HCT116 (cell line): ENCODE measurements around the gene GRM8. TPM values are rescaled to one million over a fixed set of nuclear protein-coding genes. Genes with fewer than 3 reads are reported as not detected.

Source experiments
- ATAC-seq: fragments of 200-7000 bp; cut with Tn5 transposase; 2 replicates; pipeline ENCODE4 v1.9.1; 2020; ENCODE audit warnings: mild to moderate bottlenecking, moderate library complexity
- BruUV-seq: library from RNA; stranded (reverse); fragments of 400-500 nt; replicated peaks from 2 replicates; lab custom pipeline; 2021; lab: Mats Ljungman, UMichigan
- CTCF ChIA-PET: fragments of 300-600 bp; sonication (Branson Sonifier 250); formaldehyde crosslinking; loops from one replicate; lab custom pipeline; 2021; ENCODE audit warnings: antibody characterized with exemption; lab: Charles Lee
- POLR2A ChIA-PET: fragments of 300-600, 350-600 bp; sonication (Branson Sonifier 250); formaldehyde crosslinking; loops from one replicate; lab custom pipeline; 2021; ENCODE audit warnings: antibody characterized with exemption; lab: Charles Lee
- RAD21 ChIA-PET, 2 experiments: fragments of 300-600 bp; sonication (Branson Sonifier 250); formaldehyde crosslinking; loops; one replicate each; lab custom pipeline; 2023; ENCODE audit warnings: low total read pairs in 2 of 2; ENCODE audit not compliant: uncharacterized antibody in 2 of 2, unreplicated experiment in 2 of 2, low non-redundant PET in 1 of 2; lab: Charles Lee
- DNase-seq: peaks from one replicate; pipeline ENCODE4 v3.0.0-alpha.2; 2010; ENCODE audit warnings: low read depth, low spot score
- H2AFZ ChIP-seq: fragments of 200-600 bp; shearing (Covaris generic), sonication (generic); 2 replicates; pipeline ENCODE4 v1.6.1; 2017; ENCODE audit warnings: low read depth, mixed run types, mixed read lengths, antibody characterized with exemption, low read length; ENCODE audit not compliant: poor library complexity, severe bottlenecking
- H3K27ac ChIP-seq: 2 replicates; pipeline ENCODE4 v1.5.1; 2012; ENCODE audit warnings: low read depth, low read length
- H3K27me3 ChIP-seq: fragments of 200-600 bp; sonication (generic); 2 replicates; pipeline ENCODE4 v1.6.1; 2016; ENCODE audit warnings: mixed run types, low read length, mixed read lengths; ENCODE audit not compliant: insufficient read depth
- H3K36me3 ChIP-seq, 2 experiments: fragments of 200-500 bp in 1 of 2; fragments of 200-600 bp in 1 of 2; sonication (Bioruptor generic) in 1 of 2; sonication (generic) in 1 of 2; 2 replicates each; pipeline versions ENCODE4 v1.5.1 to v1.6.1; 2014 to 2016; ENCODE audit warnings: low read length in 2 of 2, inconsistent platforms in 1 of 2, mixed read lengths in 1 of 2, mixed run types in 1 of 2; ENCODE audit not compliant: insufficient read depth in 2 of 2, control insufficient read depth in 1 of 2
- H3K4me1 ChIP-seq, 2 experiments: fragments of 200-600 bp in 1 of 2; sonication (generic) in 1 of 2; 2 replicates each; pipeline versions ENCODE4 v1.5.1 to v1.6.1; 2012 to 2017; ENCODE audit warnings: low read length in 2 of 2, inconsistent platforms in 1 of 2, mild to moderate bottlenecking in 1 of 2, mixed read lengths in 1 of 2, mixed run types in 1 of 2, moderate library complexity in 1 of 2; ENCODE audit not compliant: insufficient read depth in 2 of 2, control insufficient read depth in 1 of 2
- H3K4me2 ChIP-seq: fragments of 200-600 bp; sonication (generic); 2 replicates; pipeline ENCODE4 v1.6.1; 2017; ENCODE audit warnings: mixed run types, low read length, mixed read lengths
- H3K4me3 ChIP-seq, 2 experiments: fragments of 200-600 bp in 1 of 2; sonication (generic) in 1 of 2; replicated peaks in 1 of 2; 2 replicates each; pipeline ENCODE4 v1.5.1; 2011 to 2016; ENCODE audit warnings: low read length in 2 of 2, control low read depth in 1 of 2, low read depth in 1 of 2, mild to moderate bottlenecking in 1 of 2, mixed read lengths in 1 of 2, mixed run types in 1 of 2
- H3K79me2 ChIP-seq: fragments of 200-600 bp; sonication (generic); 2 replicates; pipeline ENCODE4 v1.6.1; 2017; ENCODE audit warnings: mild to moderate bottlenecking, mixed run types, low read length, moderate library complexity, mixed read lengths; ENCODE audit not compliant: insufficient read depth
- H3K9ac ChIP-seq: fragments of 200-600 bp; sonication (generic); 2 replicates; pipeline ENCODE4 v1.6.1; 2016; ENCODE audit warnings: low read length, mixed read lengths
- H3K9me2 ChIP-seq: fragments of 200-600 bp; sonication (generic), shearing (Covaris generic); 2 replicates; pipeline ENCODE4 v1.6.1; 2017; ENCODE audit warnings: mixed run types, mild to moderate bottlenecking, moderate library complexity; ENCODE audit not compliant: insufficient read depth
- H3K9me3 ChIP-seq, 2 experiments: fragments of 200-500 bp in 1 of 2; fragments of 200-600 bp in 1 of 2; sonication (Bioruptor generic) in 1 of 2; sonication (generic) in 1 of 2; 2 replicates each; pipeline ENCODE4 v1.6.1; 2014 to 2017; ENCODE audit warnings: low read length in 2 of 2, mixed read lengths in 2 of 2, inconsistent platforms in 1 of 2, low read depth in 1 of 2, mild to moderate bottlenecking in 1 of 2, mixed run types in 1 of 2, moderate library complexity in 1 of 2; ENCODE audit not compliant: control insufficient read depth in 1 of 2, insufficient read depth in 1 of 2
- H4K20me1 ChIP-seq: fragments of 200-600 bp; sonication (generic), shearing (Covaris generic); 2 replicates; pipeline ENCODE4 v1.6.1; 2017; ENCODE audit warnings: mixed run types, mild to moderate bottlenecking, moderate library complexity; ENCODE audit not compliant: insufficient read depth
- ATF3 ChIP-seq: IDR thresholded peaks from 2 replicates; pipeline ENCODE4 v1.6.1; 2012
- CBX3 ChIP-seq: IDR thresholded peaks from 2 replicates; pipeline ENCODE4 v1.6.1; 2012; ENCODE audit warnings: low read depth
- CEBPB ChIP-seq: IDR thresholded peaks from 2 replicates; pipeline ENCODE4 v1.6.1; 2012; ENCODE audit warnings: low read depth
- EGR1 ChIP-seq: IDR thresholded peaks from 2 replicates; pipeline ENCODE4 v1.6.1; 2012; ENCODE audit warnings: low read depth
- ELF1 ChIP-seq: IDR thresholded peaks from 2 replicates; pipeline ENCODE4 v1.6.1; 2012; ENCODE audit warnings: low read depth, borderline replicate concordance
- FOSL1 ChIP-seq: IDR thresholded peaks from 2 replicates; pipeline ENCODE4 v1.6.1; 2012; ENCODE audit warnings: low read depth
- SIN3A ChIP-seq: IDR thresholded peaks from 2 replicates; pipeline ENCODE4 v1.6.1; 2012; ENCODE audit warnings: low read depth
- SRF ChIP-seq: IDR thresholded peaks from 2 replicates; pipeline ENCODE4 v1.6.1; 2012; ENCODE audit warnings: low read depth
- TCF7L2 ChIP-seq: IDR thresholded peaks from 2 replicates; pipeline ENCODE4 v1.7.0; 2011; ENCODE audit warnings: borderline replicate concordance, inconsistent platforms; ENCODE audit not compliant: insufficient read depth, insufficient read length; ENCODE audit errors: extremely low read depth
- ZNF274 ChIP-seq: fragments of 200-500 bp; sonication (Bioruptor generic); IDR thresholded peaks from 2 replicates; pipeline ENCODE4 v1.6.1; 2014; ENCODE audit warnings: mild to moderate bottlenecking, low read depth, low read length, inconsistent platforms
- intact Hi-C: fragments of 100-400 bp; cut with micrococcal nuclease; formaldehyde crosslinking; loops from 2 replicates; pipeline ENCODE4 v1.10.0; 2022
- total RNA-seq: library from RNA; stranded (reverse); gene quantifications from one replicate; pipeline ENCODE4 v1.2.1, GENCODE V29; 2021; ENCODE audit not compliant: unreplicated experiment
- TF ChIP-seq, protein P1 (sequence below), 3 experiments: fragments of 200-600 bp in 1 of 3; sonication (generic) in 1 of 3; IDR thresholded peaks in 2 of 3; conservative IDR thresholded peaks in 1 of 3; 2 replicates each; pipeline ENCODE4 v1.5.1; 2012 to 2017; ENCODE audit warnings: low read depth in 2 of 3, low read length in 2 of 3, antibody characterized with exemption in 1 of 3, borderline replicate concordance in 1 of 3, control low read depth in 1 of 3, mild to moderate bottlenecking in 1 of 3, mixed read lengths in 1 of 3, mixed run types in 1 of 3, moderate library complexity in 1 of 3; ENCODE audit not compliant: insufficient read depth in 1 of 3
- TF ChIP-seq, protein P2 (sequence below): IDR thresholded peaks from 2 replicates; pipeline ENCODE4 v1.6.1; 2012; ENCODE audit warnings: low read depth
- TF ChIP-seq, protein P3 (sequence below): IDR thresholded peaks from 2 replicates; pipeline ENCODE4 v1.6.1; 2011; ENCODE audit warnings: mild to moderate bottlenecking, low read length, moderate library complexity; ENCODE audit not compliant: insufficient replicate concordance; ENCODE audit errors: extremely low read depth

The GRM8 gene
- total RNA-seq, 1 experiment from 2014 or later, result 0.05 TPM

DNA sequence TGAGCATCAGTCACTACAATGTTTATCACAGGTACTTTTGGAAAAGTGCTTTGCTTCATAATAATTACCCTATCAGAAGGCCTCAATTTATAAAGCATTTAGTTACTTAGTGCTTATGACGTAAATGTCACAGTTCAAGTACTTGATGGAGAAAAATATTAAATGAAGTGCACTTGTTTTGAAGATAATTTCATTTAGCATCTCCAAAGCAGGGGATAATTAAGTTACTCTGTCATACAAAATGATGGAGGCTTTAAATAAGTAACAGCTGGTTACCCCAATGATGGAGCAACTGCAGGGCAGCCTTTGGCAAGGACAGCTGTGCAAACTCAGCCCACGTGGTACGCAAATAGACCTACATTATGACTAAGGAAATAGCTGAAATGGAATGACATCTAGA is 768.8 kb downstream of the GRM8 start:
- Histone ChIP-seq H2AFZ (no peak overlapping the region), H3K36me3 (no peaks in the 10 kb centered on the region), H3K9me2 (no peaks in the 10 kb centered on the region), H3K4me2 (no peak overlapping the region), H3K79me2 (no peaks in the 10 kb centered on the region), H3K27ac (no peak overlapping the region), H3K4me1 (no peaks in the 10 kb centered on the region), H4K20me1 (no peaks in the 10 kb centered on the region), H3K4me3 (no peak overlapping the region), H3K27me3 (no peaks in the 10 kb centered on the region), H3K9me3 (no peaks in the 10 kb centered on the region), H3K9ac (no peak overlapping the region)
- ChIA-PET POLR2A (no interaction called here), RAD21 (no interaction called here), CTCF (no interaction called here)
- intact Hi-C loops, result no loop called here
- no peak for DNase-seq
- no TSS peak for BruUV-seq
- no peak for ATAC-seq
- no peak for TF ChIP-seq TCF7L2
- TF ChIP-seq ELF1, result no peak
- TF ChIP-seq ZNF274, result no peak
- no peak for TF ChIP-seq FOSL1
- no peak for TF ChIP-seq SRF
- no peak for TF ChIP-seq SIN3A
- TF ChIP-seq CEBPB, result no peak
- TF ChIP-seq, protein P1, sequence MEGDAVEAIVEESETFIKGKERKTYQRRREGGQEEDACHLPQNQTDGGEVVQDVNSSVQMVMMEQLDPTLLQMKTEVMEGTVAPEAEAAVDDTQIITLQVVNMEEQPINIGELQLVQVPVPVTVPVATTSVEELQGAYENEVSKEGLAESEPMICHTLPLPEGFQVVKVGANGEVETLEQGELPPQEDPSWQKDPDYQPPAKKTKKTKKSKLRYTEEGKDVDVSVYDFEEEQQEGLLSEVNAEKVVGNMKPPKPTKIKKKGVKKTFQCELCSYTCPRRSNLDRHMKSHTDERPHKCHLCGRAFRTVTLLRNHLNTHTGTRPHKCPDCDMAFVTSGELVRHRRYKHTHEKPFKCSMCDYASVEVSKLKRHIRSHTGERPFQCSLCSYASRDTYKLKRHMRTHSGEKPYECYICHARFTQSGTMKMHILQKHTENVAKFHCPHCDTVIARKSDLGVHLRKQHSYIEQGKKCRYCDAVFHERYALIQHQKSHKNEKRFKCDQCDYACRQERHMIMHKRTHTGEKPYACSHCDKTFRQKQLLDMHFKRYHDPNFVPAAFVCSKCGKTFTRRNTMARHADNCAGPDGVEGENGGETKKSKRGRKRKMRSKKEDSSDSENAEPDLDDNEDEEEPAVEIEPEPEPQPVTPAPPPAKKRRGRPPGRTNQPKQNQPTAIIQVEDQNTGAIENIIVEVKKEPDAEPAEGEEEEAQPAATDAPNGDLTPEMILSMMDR (IDR thresholded peaks at IDR 0.05 in 2 of 3, conservative IDR thresholded peaks at IDR 0.05 in 1 of 3; ENCODE audit: borderline replicate concordance in 1 of 3, insufficient read depth in 1 of 3, low read depth in 2 of 3, low read length in 2 of 3), result no peak

GRCh38 chr7:126472825-126473224 is 779.9 kb downstream of the GRM8 start:
- DNase-seq (no peak), ATAC-seq (no peak)
- H3K4me3 ChIP-seq, result no peak overlapping the region
- no TSS peak for BruUV-seq
- no peaks in the 10 kb centered on the region for H4K20me1 ChIP-seq
- H3K36me3 ChIP-seq, result no peaks in the 10 kb centered on the region
- no peak overlapping the region for H3K27ac ChIP-seq
- no peaks in the 10 kb centered on the region; the same call in 1 of the 2 replicates for H3K9me2 ChIP-seq
- ChIA-PET RAD21 (no interaction called here), CTCF (no interaction called here), POLR2A (no interaction called here)
- H3K79me2 ChIP-seq, result no peaks in the 10 kb centered on the region
- intact Hi-C loops, result no loop called here
- no peaks in the 10 kb centered on the region; a peak in 1 of 4 replicates for H3K9me3 ChIP-seq
- no peaks in the 10 kb centered on the region for H3K27me3 ChIP-seq
- no peak overlapping the region for H2AFZ ChIP-seq
- no peak for TF ChIP-seq CBX3
- TF ChIP-seq, protein P2, sequence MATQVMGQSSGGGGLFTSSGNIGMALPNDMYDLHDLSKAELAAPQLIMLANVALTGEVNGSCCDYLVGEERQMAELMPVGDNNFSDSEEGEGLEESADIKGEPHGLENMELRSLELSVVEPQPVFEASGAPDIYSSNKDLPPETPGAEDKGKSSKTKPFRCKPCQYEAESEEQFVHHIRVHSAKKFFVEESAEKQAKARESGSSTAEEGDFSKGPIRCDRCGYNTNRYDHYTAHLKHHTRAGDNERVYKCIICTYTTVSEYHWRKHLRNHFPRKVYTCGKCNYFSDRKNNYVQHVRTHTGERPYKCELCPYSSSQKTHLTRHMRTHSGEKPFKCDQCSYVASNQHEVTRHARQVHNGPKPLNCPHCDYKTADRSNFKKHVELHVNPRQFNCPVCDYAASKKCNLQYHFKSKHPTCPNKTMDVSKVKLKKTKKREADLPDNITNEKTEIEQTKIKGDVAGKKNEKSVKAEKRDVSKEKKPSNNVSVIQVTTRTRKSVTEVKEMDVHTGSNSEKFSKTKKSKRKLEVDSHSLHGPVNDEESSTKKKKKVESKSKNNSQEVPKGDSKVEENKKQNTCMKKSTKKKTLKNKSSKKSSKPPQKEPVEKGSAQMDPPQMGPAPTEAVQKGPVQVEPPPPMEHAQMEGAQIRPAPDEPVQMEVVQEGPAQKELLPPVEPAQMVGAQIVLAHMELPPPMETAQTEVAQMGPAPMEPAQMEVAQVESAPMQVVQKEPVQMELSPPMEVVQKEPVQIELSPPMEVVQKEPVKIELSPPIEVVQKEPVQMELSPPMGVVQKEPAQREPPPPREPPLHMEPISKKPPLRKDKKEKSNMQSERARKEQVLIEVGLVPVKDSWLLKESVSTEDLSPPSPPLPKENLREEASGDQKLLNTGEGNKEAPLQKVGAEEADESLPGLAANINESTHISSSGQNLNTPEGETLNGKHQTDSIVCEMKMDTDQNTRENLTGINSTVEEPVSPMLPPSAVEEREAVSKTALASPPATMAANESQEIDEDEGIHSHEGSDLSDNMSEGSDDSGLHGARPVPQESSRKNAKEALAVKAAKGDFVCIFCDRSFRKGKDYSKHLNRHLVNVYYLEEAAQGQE, result no peak
- TF ChIP-seq TCF7L2, result no peak
- TF ChIP-seq, protein P3, sequence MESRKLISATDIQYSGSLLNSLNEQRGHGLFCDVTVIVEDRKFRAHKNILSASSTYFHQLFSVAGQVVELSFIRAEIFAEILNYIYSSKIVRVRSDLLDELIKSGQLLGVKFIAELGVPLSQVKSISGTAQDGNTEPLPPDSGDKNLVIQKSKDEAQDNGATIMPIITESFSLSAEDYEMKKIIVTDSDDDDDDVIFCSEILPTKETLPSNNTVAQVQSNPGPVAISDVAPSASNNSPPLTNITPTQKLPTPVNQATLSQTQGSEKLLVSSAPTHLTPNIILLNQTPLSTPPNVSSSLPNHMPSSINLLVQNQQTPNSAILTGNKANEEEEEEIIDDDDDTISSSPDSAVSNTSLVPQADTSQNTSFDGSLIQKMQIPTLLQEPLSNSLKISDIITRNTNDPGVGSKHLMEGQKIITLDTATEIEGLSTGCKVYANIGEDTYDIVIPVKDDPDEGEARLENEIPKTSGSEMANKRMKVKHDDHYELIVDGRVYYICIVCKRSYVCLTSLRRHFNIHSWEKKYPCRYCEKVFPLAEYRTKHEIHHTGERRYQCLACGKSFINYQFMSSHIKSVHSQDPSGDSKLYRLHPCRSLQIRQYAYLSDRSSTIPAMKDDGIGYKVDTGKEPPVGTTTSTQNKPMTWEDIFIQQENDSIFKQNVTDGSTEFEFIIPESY, result no peak
- no peak for TF ChIP-seq EGR1
- TF ChIP-seq ATF3, result no peak
- no peak overlapping the region for H3K9ac ChIP-seq
- H3K4me2 ChIP-seq, result no peak overlapping the region
- no peaks in the 10 kb centered on the region for H3K4me1 ChIP-seq
